ENCODE measurements around the gene CCSER1.

The CCSER1 gene

GRCh38 chr4:90124276-90124675 lies 2.9 kb upstream of the CCSER1 start:
- in situ Hi-C loops (cut with HindIII; ENCODE audit: low sequenced_read_pairs), result no loop called here
- H3K4me3 ChIP-seq (ENCODE audit: low read depth, low read length), result no peak overlapping the region
- TF ChIP-seq CTCF (IDR thresholded peaks at IDR 0.05; ENCODE audit: low read depth, low read length, missing control alignments), result no peak
- DNase-seq (ENCODE audit: low read depth), result no peak

DNA sequence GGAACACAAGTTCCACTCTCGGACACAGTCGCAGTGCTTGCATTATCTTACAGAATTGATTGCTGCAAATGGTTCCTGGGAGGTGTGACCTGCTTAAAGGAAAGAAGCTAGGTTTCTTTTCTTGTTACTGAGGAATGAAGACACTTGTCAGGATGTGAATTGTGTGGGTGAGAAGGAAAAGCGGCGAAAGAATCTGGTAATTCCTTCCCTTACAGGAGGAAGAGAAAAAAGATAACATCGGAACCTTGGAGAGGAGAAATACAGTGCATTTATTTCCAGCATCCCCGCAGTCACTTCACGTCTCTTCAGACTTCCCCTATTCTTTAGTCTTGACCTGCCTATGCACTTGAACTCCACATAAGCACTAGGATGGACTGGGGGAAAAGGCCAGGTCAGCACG lies 389 bp upstream of the CCSER1 start:
- in situ Hi-C loops (cut with HindIII; ENCODE audit: low sequenced_read_pairs), result no loop called here
- peak overlapping the region; percentile 61 for H3K4me3 ChIP-seq (ENCODE audit: low read depth, low read length)
- TF ChIP-seq CTCF (IDR thresholded peaks at IDR 0.05; ENCODE audit: low read depth, low read length, missing control alignments), result no peak
- no peak for DNase-seq (ENCODE audit: low read depth)

GRCh38 chr4:90127706-90128345 lies 632 bp downstream of the CCSER1 start:
- no peak for TF ChIP-seq CTCF (IDR thresholded peaks at IDR 0.05; ENCODE audit: low read depth, low read length, missing control alignments)
- peak overlapping the region; percentile 61 for H3K4me3 ChIP-seq (ENCODE audit: low read depth, low read length)
- no peak for DNase-seq (ENCODE audit: low read depth)
- in situ Hi-C loops (cut with HindIII; ENCODE audit: low sequenced_read_pairs), result no loop called here

DNA sequence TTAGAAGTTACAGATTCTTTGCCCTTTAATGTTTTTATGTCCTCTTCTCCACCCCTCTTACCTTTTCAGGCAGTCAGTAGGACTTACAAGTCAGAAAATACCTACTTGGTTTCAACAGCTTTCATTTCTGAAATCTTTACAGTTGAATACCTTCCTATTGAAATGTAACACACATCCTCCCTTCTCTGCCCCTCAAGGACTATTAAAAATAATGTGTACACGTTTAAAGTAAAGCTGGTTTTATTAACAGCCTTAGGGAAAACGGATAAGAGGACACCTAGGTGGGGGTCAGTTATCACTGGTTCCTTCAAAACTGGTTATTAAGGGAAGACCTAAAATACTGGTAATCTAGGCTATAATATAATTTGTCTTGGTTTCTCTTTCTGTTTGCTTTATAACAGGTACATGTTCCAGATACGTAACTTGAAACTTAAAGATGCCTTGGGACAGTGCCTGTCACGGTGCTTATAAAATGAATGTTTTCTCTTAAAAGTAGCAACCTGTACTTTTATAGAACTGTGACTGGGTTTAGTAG lies 1.8 kb downstream of the CCSER1 start:
- in situ Hi-C loops (cut with HindIII; ENCODE audit: low sequenced_read_pairs), result no loop called here
- DNase-seq (ENCODE audit: low read depth), result no peak
- no peak overlapping the region for H3K4me3 ChIP-seq (ENCODE audit: low read depth, low read length)
- no peak for TF ChIP-seq CTCF (IDR thresholded peaks at IDR 0.05; ENCODE audit: low read depth, low read length, missing control alignments)

DNA sequence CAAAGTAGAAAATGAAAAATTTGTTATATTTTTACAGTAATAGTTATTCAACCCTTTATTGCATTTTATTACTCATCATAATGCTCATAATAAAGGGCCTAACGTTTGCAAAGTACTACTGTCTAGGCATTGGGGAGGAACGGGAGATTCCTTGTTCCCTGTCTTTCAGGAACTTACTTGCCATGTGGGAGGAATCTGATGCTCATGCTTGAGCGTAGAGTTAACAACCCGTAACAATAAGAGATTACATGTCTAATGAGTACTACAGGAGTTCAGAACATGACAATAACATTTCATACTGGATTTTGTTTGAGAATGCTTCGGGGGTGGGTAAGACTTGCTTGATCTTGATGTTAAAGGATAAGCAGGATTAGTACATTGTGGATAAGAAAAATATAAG lies 2.9 kb downstream of the CCSER1 start:
- no peak for TF ChIP-seq CTCF (IDR thresholded peaks at IDR 0.05; ENCODE audit: low read depth, low read length, missing control alignments)
- no peak for DNase-seq (ENCODE audit: low read depth)
- in situ Hi-C loops (cut with HindIII; ENCODE audit: low sequenced_read_pairs), result no loop called here
- H3K4me3 ChIP-seq (ENCODE audit: low read depth, low read length), result no peak overlapping the region

GRCh38 chr4:90137555-90137954 lies 10.4 kb downstream of the CCSER1 start:
- DNase-seq (ENCODE audit: low read depth), result no peak
- in situ Hi-C loops (cut with HindIII; ENCODE audit: low sequenced_read_pairs), result no loop called here
- TF ChIP-seq CTCF (IDR thresholded peaks at IDR 0.05; ENCODE audit: low read depth, low read length, missing control alignments), result no peak
- H3K4me3 ChIP-seq (ENCODE audit: low read depth, low read length), result no peak overlapping the region
